Muscle of leg (tissue), 11 donors: ENCODE measurements around the gene YOD1. TPM values are rescaled to one million over a fixed set of nuclear protein-coding genes. Genes with fewer than 3 reads are reported as not detected.

Source experiments
- DNase-seq: peaks from one replicate; pipeline ENCODE4 v3.0.0; 2013
- H3K27ac ChIP-seq: one replicate; pipeline ENCODE4 v1.5.1; 2013; ENCODE audit warnings: mild to moderate bottlenecking, low read length, control low read depth
- H3K27me3 ChIP-seq: one replicate; pipeline ENCODE4 v1.6.1; 2013; ENCODE audit warnings: low read length; ENCODE audit not compliant: control insufficient read depth, insufficient read depth
- H3K36me3 ChIP-seq: one replicate; pipeline ENCODE4 v1.6.1; 2013; ENCODE audit warnings: low read length; ENCODE audit not compliant: control insufficient read depth, insufficient read depth
- H3K4me1 ChIP-seq: one replicate; pipeline ENCODE4 v1.6.1; 2013; ENCODE audit warnings: low read length; ENCODE audit not compliant: control insufficient read depth, insufficient read depth
- H3K4me3 ChIP-seq: one replicate; pipeline ENCODE4 v1.5.1; 2013; ENCODE audit warnings: low read length, control low read depth
- H3K9me3 ChIP-seq: replicated peaks from 2 replicates; pipeline ENCODE4 v1.6.1; 2013; ENCODE audit warnings: low read depth, low read length; ENCODE audit not compliant: control insufficient read depth
- WGBS: methylation state at CpG from one replicate; pipeline ENCODE4 v1.1.5; 2013; ENCODE audit warnings: missing lambda C conversion rate; ENCODE audit not compliant: insufficient coverage; 5-methylcytosine and 5-hydroxymethylcytosine counted together
- polyA plus RNA-seq, 8 donors: library from polyadenylated mRNA; unstranded; fragments of 120-200 nt; gene quantifications; one replicate each; pipeline versions ENCODE4 v1.2.1 to v1.2.3, GENCODE V29; 2013; ENCODE audit warnings: inconsistent platforms in 1 of 8, low replicate concordance in 1 of 8; ENCODE audit not compliant: insufficient read length in 8 of 8, insufficient read depth in 1 of 8
- total RNA-seq: library from RNA; stranded (reverse); fragments of 120-200 nt; gene quantifications from one replicate; pipeline ENCODE4 v1.2.4, GENCODE V29; 2013

Gene YOD1
- total and polyA plus RNA-seq, 9 donors, result 4.2 to 6.7 (median 5.9) TPM

- Histone ChIP-seq H3K27ac (no peak overlapping the region), H3K4me3 (no peak overlapping the region), H3K4me1 (no peaks in the 10 kb centered on the region), H3K9me3 (no peaks in the 10 kb centered on the region), H3K27me3 (peaks cover 4% of the 10 kb centered on the region), H3K36me3 (no peaks in the 10 kb centered on the region)
- WGBS, result no CpG with 5 or more reads among the region's 1 CpG
- no peak for DNase-seq
These were observed 48.3 kb downstream of the YOD1 start for GRCh38 chr1:207002724-207003146.

- H3K4me3 ChIP-seq, result no peak overlapping the region
- 80% methylated on average over 1 of the region's 5 CpGs for WGBS
- H3K4me1 ChIP-seq, result no peaks in the 10 kb centered on the region
- no peaks in the 10 kb centered on the region for H3K9me3 ChIP-seq
- H3K27ac ChIP-seq, result no peak overlapping the region
- H3K27me3 ChIP-seq, result peaks cover 4% of the 10 kb centered on the region
- no peak for DNase-seq
- no peaks in the 10 kb centered on the region for H3K36me3 ChIP-seq
These were observed 49.3 kb downstream of the YOD1 start for GRCh38 chr1:207001492-207002245.

GRCh38 chr1:207000651-207001291, 50.2 kb downstream of the YOD1 start:
- H3K4me1 ChIP-seq, result no peaks in the 10 kb centered on the region
- no peak for DNase-seq
- H3K36me3 ChIP-seq, result no peaks in the 10 kb centered on the region
- H3K4me3 ChIP-seq, result no peak overlapping the region
- peaks cover 2% of the 10 kb centered on the region for H3K27me3 ChIP-seq
- WGBS, result 67% methylated on average over 1 of the region's 5 CpGs
- H3K9me3 ChIP-seq, result no peaks in the 10 kb centered on the region
- H3K27ac ChIP-seq, result no peak overlapping the region

- H3K4me3 ChIP-seq, result no peak overlapping the region
- no CpG with 5 or more reads among the region's 2 CpGs for WGBS
- no peak for DNase-seq
These were observed 52.2 kb downstream of the YOD1 start for GRCh38 chr1:206998816-206999215.

More at GRCh38 chr1:206998816-206999215, 52.2 kb downstream of the YOD1 start:
- Histone ChIP-seq H3K27me3 (no peaks in the 10 kb centered on the region), H3K27ac (no peak overlapping the region), H3K36me3 (no peaks in the 10 kb centered on the region), H3K9me3 (no peaks in the 10 kb centered on the region), H3K4me1 (no peaks in the 10 kb centered on the region)

Other genes with a start within 250 kb of the YOD1 start
- gene IL20, start 185.6 kb downstream of the YOD1 start, total RNA-seq, result not detected
- not detected for gene IL20, start 185.6 kb downstream of the YOD1 start, polyA plus RNA-seq
- not detected for gene IL24, start 153.8 kb downstream of the YOD1 start, total RNA-seq
- gene IL24, start 153.8 kb downstream of the YOD1 start, polyA plus RNA-seq, result under 1 TPM in 7 of 8 donors, not detected in 1; 0.11 to 0.30 (median 0.15) TPM
- 0.58 TPM for gene FCMR, start 129.3 kb downstream of the YOD1 start, total RNA-seq
- 1 to 10 TPM in 7 of 8 donors, under 1 TPM in 1; 0.87 to 2.2 (median 1.4) TPM for gene FCMR, start 129.3 kb downstream of the YOD1 start, polyA plus RNA-seq
- under 0.01 TPM for gene PIGR, start 104.7 kb downstream of the YOD1 start, total RNA-seq
- gene PIGR, start 104.7 kb downstream of the YOD1 start, polyA plus RNA-seq, result 1 to 10 TPM in 1 of 8 donors, under 1 TPM in 5, not detected in 2; 0.04 to 2.3 (median 0.18) TPM
- gene FCAMR, start 80.7 kb downstream of the YOD1 start, total RNA-seq, result not detected
- gene FCAMR, start 80.7 kb downstream of the YOD1 start, polyA plus RNA-seq, result under 1 TPM in 1 of 8 donors, not detected in 7; 0.16 TPM
- under 0.01 TPM for gene C1orf116, start 18.5 kb downstream of the YOD1 start, total RNA-seq
- gene C1orf116, start 18.5 kb downstream of the YOD1 start, polyA plus RNA-seq, result 1 to 10 TPM in 2 of 8 donors, under 1 TPM in 6; 0.07 to 2.9 (median 0.14) TPM
- 4.3 TPM for gene PFKFB2, start 2.1 kb upstream of the YOD1 start, total RNA-seq
- gene PFKFB2, start 2.1 kb upstream of the YOD1 start, polyA plus RNA-seq, result 1 to 10 TPM; 3.8 to 7.7 (median 4.6) TPM
- 0.27 TPM for gene C4BPB, start 37.7 kb upstream of the YOD1 start, total RNA-seq
- gene C4BPB, start 37.7 kb upstream of the YOD1 start, polyA plus RNA-seq, result under 1 TPM in 7 of 8 donors, not detected in 1; 0.11 to 0.53 (median 0.37) TPM
- gene C4BPA, start 53.0 kb upstream of the YOD1 start, total RNA-seq, result 0.09 TPM
- gene C4BPA, start 53.0 kb upstream of the YOD1 start, polyA plus RNA-seq, result under 1 TPM in 6 of 8 donors, not detected in 2; 0.09 to 0.50 (median 0.21) TPM